IMR-90 (cell line): ENCODE data around the gene ABHD2. TPM values are rescaled to one million over a fixed set of nuclear protein-coding genes. Genes with fewer than 3 reads are reported as not detected.

Source experiments
- ATAC-seq: fragments of 200-7000 bp; cut with Tn5 transposase; 2 replicates; pipeline ENCODE4 v1.9.1; 2020; ENCODE audit warnings: low read depth, mild to moderate bottlenecking, moderate library complexity
- BruUV-seq: library from RNA; stranded (reverse); fragments of 400-500 nt; replicated peaks from 2 replicates; lab custom pipeline; 2021; lab: Mats Ljungman, UMichigan
- CTCF ChIA-PET: fragments of 300-600 bp; formaldehyde crosslinking; extraction: SDS; loops from one replicate; lab custom pipeline; 2021; ENCODE audit warnings: antibody characterized with exemption; lab: Yijun Ruan, JAX
- POLR2A ChIA-PET: fragments of 300-600 bp; sonication (Branson Sonifier 250); formaldehyde crosslinking; loops from one replicate; lab custom pipeline; 2022; ENCODE audit warnings: antibody characterized with exemption; ENCODE audit not compliant: unreplicated experiment; lab: Charles Lee
- DNase-seq: peaks from one replicate; pipeline ENCODE4 v3.0.0; 2013
- H2AFZ ChIP-seq: replicated peaks from 2 replicates; pipeline ENCODE3; 2013; ENCODE audit warnings: low read length, mild to moderate bottlenecking; ENCODE audit not compliant: poor library complexity
- H2AK5ac ChIP-seq: 2 replicates; pipeline ENCODE4 v1.6.1; 2013; ENCODE audit warnings: low read depth, low read length, inconsistent platforms
- H2AK9ac ChIP-seq: replicated peaks from 2 replicates; pipeline ENCODE3; 2013; ENCODE audit warnings: mild to moderate bottlenecking, low read depth, low read length, moderate library complexity; ENCODE audit not compliant: poor library complexity
- H2BK120ac ChIP-seq: 2 replicates; pipeline ENCODE4 v1.6.1; 2013; ENCODE audit warnings: low read depth, low read length, inconsistent platforms
- H2BK15ac ChIP-seq: 3 replicates; pipeline ENCODE4 v1.6.1; 2013; ENCODE audit warnings: low read depth, low read length, inconsistent platforms
- H2BK20ac ChIP-seq: 2 replicates; pipeline ENCODE4 v1.6.1; 2013; ENCODE audit warnings: low read depth, mild to moderate bottlenecking, inconsistent platforms, low read length, moderate library complexity
- H2BK5ac ChIP-seq: 2 replicates; pipeline ENCODE4 v1.6.1; 2013; ENCODE audit warnings: mild to moderate bottlenecking, low read depth, low read length, inconsistent platforms; ENCODE audit not compliant: poor library complexity, severe bottlenecking
- H3K14ac ChIP-seq: replicated peaks from 2 replicates; pipeline ENCODE4 v1.6.1; 2013; ENCODE audit warnings: low read depth, low read length, inconsistent platforms
- H3K18ac ChIP-seq: 2 replicates; pipeline ENCODE4 v1.6.1; 2013; ENCODE audit warnings: low read depth, low read length, control low read depth
- H3K23ac ChIP-seq: 2 replicates; pipeline ENCODE4 v1.6.1; 2013; ENCODE audit warnings: low read depth, low read length, inconsistent platforms
- H3K27ac ChIP-seq: 2 replicates; pipeline ENCODE4 v1.5.1; 2013; ENCODE audit warnings: mild to moderate bottlenecking, control low read depth, low read length; ENCODE audit not compliant: insufficient read depth
- H3K27me3 ChIP-seq: 2 replicates; pipeline ENCODE4 v1.6.1; 2013; ENCODE audit warnings: low read length; ENCODE audit not compliant: control insufficient read depth, insufficient read depth
- H3K36me3 ChIP-seq: 2 replicates; pipeline ENCODE4 v1.6.1; 2013; ENCODE audit warnings: low read length, mixed read lengths; ENCODE audit not compliant: control insufficient read depth, insufficient read depth
- H3K4ac ChIP-seq: 2 replicates; pipeline ENCODE4 v1.6.1; 2013; ENCODE audit warnings: low read depth, low read length, inconsistent platforms
- H3K4me1 ChIP-seq: 2 replicates; pipeline ENCODE4 v1.6.1; 2013; ENCODE audit warnings: low read length, mixed read lengths; ENCODE audit not compliant: control insufficient read depth, insufficient read depth
- H3K4me2 ChIP-seq: 2 replicates; pipeline ENCODE4 v1.6.1; 2013; ENCODE audit warnings: low read depth, mild to moderate bottlenecking, control low read depth, low read length, moderate library complexity
- H3K4me3 ChIP-seq: 2 replicates; pipeline ENCODE4 v1.5.1; 2013; ENCODE audit warnings: low read depth, mild to moderate bottlenecking, control low read depth, low read length, moderate library complexity; ENCODE audit not compliant: insufficient read depth
- H3K56ac ChIP-seq: 2 replicates; pipeline ENCODE4 v1.6.1; 2013; ENCODE audit warnings: low read length, inconsistent platforms; ENCODE audit not compliant: insufficient read depth; ENCODE audit errors: extremely low read depth
- H3K79me1 ChIP-seq, 2 experiments: 2 replicates each; pipeline ENCODE4 v1.6.1; 2013; ENCODE audit warnings: low read length in 2 of 2, inconsistent platforms in 1 of 2, low read depth in 1 of 2
- H3K9ac ChIP-seq: 2 replicates; pipeline ENCODE4 v1.6.1; 2013; ENCODE audit warnings: low read depth, low read length, control low read depth
- H3K9me1 ChIP-seq: 2 replicates; pipeline ENCODE4 v1.6.1; 2013; ENCODE audit warnings: low read length, inconsistent platforms; ENCODE audit not compliant: insufficient read depth
- H3K9me3 ChIP-seq: 2 replicates; pipeline ENCODE4 v1.6.1; 2013; ENCODE audit warnings: low read length; ENCODE audit not compliant: control insufficient read depth, insufficient read depth
- H4K20me1 ChIP-seq: 2 replicates; pipeline ENCODE4 v1.6.1; 2013; ENCODE audit warnings: low read length, inconsistent platforms; ENCODE audit not compliant: insufficient read depth
- H4K5ac ChIP-seq: 2 replicates; pipeline ENCODE4 v1.6.1; 2013; ENCODE audit warnings: mild to moderate bottlenecking, low read depth, low read length, control low read depth
- H4K8ac ChIP-seq, 2 experiments: 2 replicates each; pipeline ENCODE4 v1.6.1; 2013; ENCODE audit warnings: low read depth in 2 of 2, low read length in 2 of 2, control low read depth in 1 of 2, inconsistent platforms in 1 of 2
- H4K91ac ChIP-seq: 2 replicates; pipeline ENCODE4 v1.6.1; 2013; ENCODE audit warnings: low read depth, low read length, inconsistent platforms; ENCODE audit not compliant: insufficient read depth
- BHLHE40 ChIP-seq: fragments of 150-350 bp; IDR thresholded peaks from 2 replicates; pipeline ENCODE4 v1.6.1; 2016; ENCODE audit warnings: mild to moderate bottlenecking, low read depth, low read length
- CEBPB ChIP-seq: IDR thresholded peaks from 2 replicates; pipeline ENCODE4 v1.6.1; 2012; ENCODE audit warnings: low read depth, low read length, improper control_type of control experiment
- CHD1 ChIP-seq: IDR thresholded peaks from 2 replicates; pipeline ENCODE4 v1.6.1; 2012; ENCODE audit warnings: low read depth, low read length, improper control_type of control experiment
- CTCF ChIP-seq: conservative IDR thresholded peaks from 2 replicates; pipeline ENCODE4 v1.5.1; 2012; ENCODE audit warnings: mild to moderate bottlenecking, low read depth, low read length, improper control_type of control experiment
- ELK1 ChIP-seq: fragments of 150-350 bp; IDR thresholded peaks from 2 replicates; pipeline ENCODE4 v1.6.1; 2016; ENCODE audit warnings: low read depth, mild to moderate bottlenecking, low read length, moderate library complexity, borderline replicate concordance
- FOS ChIP-seq: fragments of 150-350 bp; IDR thresholded peaks from 2 replicates; pipeline ENCODE4 v1.6.1; 2016; ENCODE audit warnings: low read depth, low read length
- MAFK ChIP-seq: IDR thresholded peaks from 2 replicates; pipeline ENCODE4 v1.6.1; 2012; ENCODE audit warnings: low read depth, low read length, improper control_type of control experiment
- MAZ ChIP-seq: IDR thresholded peaks from 2 replicates; pipeline ENCODE4 v1.6.1; 2012; ENCODE audit warnings: low read depth, mild to moderate bottlenecking, low read length, improper control_type of control experiment, moderate library complexity, borderline replicate concordance
- MXI1 ChIP-seq: IDR thresholded peaks from 2 replicates; pipeline ENCODE4 v1.6.1; 2012; ENCODE audit warnings: low read depth, mild to moderate bottlenecking, low read length, moderate library complexity, borderline replicate concordance
- NFE2L2 ChIP-seq: fragments of 150-350 bp; IDR thresholded peaks from 2 replicates; pipeline ENCODE4 v1.6.1; 2016; ENCODE audit warnings: low read depth, mild to moderate bottlenecking, low read length
- POLR2A ChIP-seq: IDR thresholded peaks from 2 replicates; pipeline ENCODE4 v1.6.1; 2012; ENCODE audit warnings: mild to moderate bottlenecking, low read depth, low read length
- RAD21 ChIP-seq: IDR thresholded peaks from 2 replicates; pipeline ENCODE4 v1.6.1; 2012; ENCODE audit warnings: low read length, improper control_type of control experiment
- RFX5 ChIP-seq: IDR thresholded peaks from 2 replicates; pipeline ENCODE4 v1.8.0; 2012; ENCODE audit warnings: low read depth, mild to moderate bottlenecking, low read length, moderate library complexity
- SMC3 ChIP-seq: fragments of 150-350 bp; IDR thresholded peaks from 2 replicates; pipeline ENCODE4 v1.6.1; 2016; ENCODE audit warnings: low read depth, mild to moderate bottlenecking, antibody characterized with exemption, low read length, moderate library complexity
- WGBS, 2 experiments: methylation state at CpG; one replicate each; pipeline versions ENCODE4 v1.1.5 to v1.1.7; 2013; ENCODE audit warnings: missing lambda C conversion rate in 2 of 2; ENCODE audit not compliant: insufficient read length in 1 of 2; ENCODE audit errors: extremely low coverage in 2 of 2; 5-methylcytosine and 5-hydroxymethylcytosine counted together
- dilution Hi-C: fragments of 300-500 bp; cut with HindIII; formaldehyde crosslinking; loops from one replicate; pipeline ENCODE4 v1.14.3; 2018; ENCODE audit warnings: low sequenced_read_pairs; ENCODE audit not compliant: unreplicated experiment
- in situ Hi-C: fragments of 300-500 bp; cut with MboI; formaldehyde crosslinking; loops from 3 replicates; pipeline ENCODE4 v1.14.3; 2019; ENCODE audit warnings: low sequenced_read_pairs, inconsistent platforms, mixed read lengths
- intact Hi-C: fragments of 100-400 bp; cut with micrococcal nuclease; formaldehyde crosslinking; loops from 2 replicates; pipeline ENCODE4 v1.10.0; 2022
- polyA plus RNA-seq, 3 experiments: library from polyadenylated mRNA; depleted of rRNA; stranded (reverse); fragments of >200 nt; gene quantifications; 2 replicates each; pipeline ENCODE4 v1.2.3, GENCODE V29; 2012; ENCODE audit warnings: low replicate concordance in 1 of 3
- total RNA-seq: library from RNA; depleted of rRNA; stranded (reverse); fragments of >200 nt; gene quantifications from 2 replicates; pipeline ENCODE4 v1.2.3, GENCODE V29; 2012

ABHD2 gene
- total and polyA plus RNA-seq, 2 of the 4 experiments (the other 2 are of a cell fraction) = 31.2 to 62.9 TPM

GRCh38 chr15:89058376-89058775 lies 29.9 kb upstream of the ABHD2 start:
- Histone ChIP-seq H3K4ac (peak overlapping the region; percentile 63), H3K79me1 (no peaks in the 10 kb centered on the region), H2BK20ac (peak overlapping the region; percentile 55; the same call in 1 of the 2 replicates), H2BK5ac (no peak overlapping the region), H3K27ac (no peak overlapping the region), H3K9me3 (no peaks in the 10 kb centered on the region), H3K9ac (no peak overlapping the region), H3K4me2 (no peak overlapping the region), H4K5ac (no peak overlapping the region), H3K4me1 (no peaks in the 10 kb centered on the region; the same call in 1 of the 2 replicates), H3K27me3 (no peaks in the 10 kb centered on the region), H4K20me1 (no peaks in the 10 kb centered on the region), H3K23ac (no peak overlapping the region; the same call in 1 of the 2 replicates), H3K14ac (no peak overlapping the region; the same call in 1 of the 2 replicates), H3K36me3 (no peaks in the 10 kb centered on the region), H4K91ac (no peak overlapping the region; the same call in 1 of the 2 replicates), H2AK5ac (no peak overlapping the region), H4K8ac (no peak overlapping the region), H3K9me1 (no peaks in the 10 kb centered on the region; the same call in 1 of the 2 replicates), H2AFZ (no peak overlapping the region), H2BK15ac (peak overlapping the region; percentile 83; the same call in 1 of the 3 replicates), H3K56ac (no peak overlapping the region), H2AK9ac (no peak overlapping the region), H2BK120ac (peak overlapping the region; percentile 73), H3K4me3 (no peak overlapping the region), H3K18ac (no peak overlapping the region)
- ATAC-seq (no peak), DNase-seq (no peak)
- POLR2A ChIA-PET = no interaction called here
- intact Hi-C loops (loop anchor here (5.0 to 10.0 kb wide), 2 partner anchors 246 to 401 kb away; no protein-coding TSS in a partner anchor), in situ Hi-C loops (loop anchor here (5.0 kb wide), 1 partner anchor 119 kb away; no protein-coding TSS in a partner anchor), dilution Hi-C loops (no loop called here)
- CTCF ChIA-PET = interaction anchor here (0.6 to 2.3 kb wide), 13 partner anchors 18 to 154 kb away, joined by 3 to 20 read pairs (median 6); partner anchors contain the start of gene ABHD2
- TF ChIP-seq POLR2A (no peak), CHD1 (no peak), RFX5 (no peak), RAD21 (no peak), MXI1 (no peak), ELK1 (no peak), BHLHE40 (no peak), MAZ (no peak), SMC3 (no peak), MAFK (no peak), NFE2L2 (no peak), CTCF (no peak), CEBPB (no peak), FOS (no peak)
- BruUV-seq = no TSS peak
- WGBS, 2 experiments = 100% methylated on average over 1 of the region's 4 CpGs; no CpG with 5 or more reads in 1 of the 2 experiments
